Kidney capillary endothelial cell (primary cell): ENCODE data around the gene DOK3.

Source experiments
- DNase-seq: peaks from one replicate; pipeline ENCODE4 v3.0.0-alpha.2; 2018; ENCODE audit warnings: low spot score

DOK3 gene

DNA sequence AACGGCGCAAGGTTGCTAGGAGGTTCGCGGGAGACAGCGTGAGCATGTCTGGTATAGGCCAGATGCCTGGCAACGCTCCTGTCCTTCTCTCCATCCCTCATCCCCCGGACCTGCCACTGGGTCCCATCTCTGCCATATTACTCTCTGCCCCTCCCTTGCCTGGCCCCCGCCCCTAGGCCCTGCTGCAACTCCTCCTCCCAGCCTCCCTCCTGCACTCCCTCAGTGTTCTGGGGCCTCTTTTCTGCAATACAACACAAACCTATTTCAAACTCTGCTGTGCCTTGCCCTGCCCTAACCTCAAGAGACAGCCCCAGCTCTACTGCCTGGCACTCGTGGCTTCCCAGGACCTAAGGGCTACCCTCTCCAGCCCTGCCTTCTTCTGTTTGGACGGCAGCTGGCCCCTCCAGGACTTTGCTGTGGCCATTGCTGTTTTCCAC is 27.2 kb downstream of the DOK3 start:
- DNase-seq: no peak

DNA sequence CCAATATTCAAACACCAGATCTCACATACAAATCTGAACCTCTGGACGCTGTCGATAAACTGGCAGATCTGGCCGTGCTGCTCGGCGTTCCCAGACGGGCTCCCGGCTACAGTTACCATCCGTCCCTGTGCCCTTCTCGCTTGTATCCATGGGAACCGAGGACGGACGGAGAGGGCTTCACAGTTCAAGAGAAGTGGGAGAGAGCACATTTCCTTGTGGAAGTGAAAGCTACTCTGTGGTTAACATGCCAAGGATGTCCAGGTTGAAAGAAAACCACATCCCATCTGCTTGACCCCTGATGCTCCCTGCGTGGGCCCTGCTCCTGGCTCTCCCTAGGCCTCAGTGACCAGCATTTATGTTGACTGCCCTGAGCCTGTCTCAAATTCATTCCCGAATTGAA is 29.9 kb downstream of the DOK3 start:
- no peak for DNase-seq

DNA sequence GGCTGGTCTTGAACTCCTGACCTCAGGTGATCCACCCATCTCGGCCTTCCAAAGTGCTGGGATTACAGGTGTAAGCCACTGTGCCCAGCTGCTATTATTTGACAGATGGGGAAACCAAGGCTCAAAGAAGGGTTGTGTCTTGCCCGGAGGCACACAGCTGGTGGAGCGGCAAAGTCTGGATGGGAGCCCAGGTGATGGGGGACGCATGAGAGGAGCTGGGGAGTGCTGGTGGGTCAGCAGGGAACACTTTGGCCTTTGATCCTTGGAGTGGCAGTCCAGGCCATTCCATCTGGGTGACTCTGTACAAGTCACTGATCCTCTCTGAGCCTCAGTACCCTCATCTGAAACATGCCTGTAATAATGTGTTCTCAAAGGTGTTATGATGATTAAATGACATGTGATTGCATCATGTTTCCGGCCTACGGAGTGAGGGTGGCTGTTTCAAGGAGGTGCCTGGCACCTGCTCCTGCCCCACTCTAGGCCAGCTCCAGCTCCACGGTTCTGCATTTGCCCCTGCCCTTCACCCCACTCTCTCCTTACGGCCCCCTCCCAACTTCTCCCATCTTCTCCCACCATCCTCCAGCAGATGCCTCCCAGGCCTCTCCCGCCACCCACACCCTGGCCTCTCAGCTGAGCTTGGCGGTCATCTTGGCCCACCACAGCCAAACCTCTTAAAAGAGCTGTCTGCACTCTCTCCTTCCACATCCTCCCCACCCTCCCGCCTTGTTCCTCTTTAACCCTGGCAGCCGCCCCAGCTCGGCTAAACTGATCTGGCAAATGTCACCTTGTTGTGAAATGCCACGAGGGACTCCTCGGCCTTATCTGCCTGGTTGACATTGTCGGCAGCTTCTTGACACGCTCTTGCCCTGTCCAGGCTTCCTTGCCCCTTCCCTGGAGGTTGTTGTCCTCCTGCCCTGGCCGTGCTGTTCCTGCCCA is 30.6 kb downstream of the DOK3 start:
- no peak for DNase-seq

DNA sequence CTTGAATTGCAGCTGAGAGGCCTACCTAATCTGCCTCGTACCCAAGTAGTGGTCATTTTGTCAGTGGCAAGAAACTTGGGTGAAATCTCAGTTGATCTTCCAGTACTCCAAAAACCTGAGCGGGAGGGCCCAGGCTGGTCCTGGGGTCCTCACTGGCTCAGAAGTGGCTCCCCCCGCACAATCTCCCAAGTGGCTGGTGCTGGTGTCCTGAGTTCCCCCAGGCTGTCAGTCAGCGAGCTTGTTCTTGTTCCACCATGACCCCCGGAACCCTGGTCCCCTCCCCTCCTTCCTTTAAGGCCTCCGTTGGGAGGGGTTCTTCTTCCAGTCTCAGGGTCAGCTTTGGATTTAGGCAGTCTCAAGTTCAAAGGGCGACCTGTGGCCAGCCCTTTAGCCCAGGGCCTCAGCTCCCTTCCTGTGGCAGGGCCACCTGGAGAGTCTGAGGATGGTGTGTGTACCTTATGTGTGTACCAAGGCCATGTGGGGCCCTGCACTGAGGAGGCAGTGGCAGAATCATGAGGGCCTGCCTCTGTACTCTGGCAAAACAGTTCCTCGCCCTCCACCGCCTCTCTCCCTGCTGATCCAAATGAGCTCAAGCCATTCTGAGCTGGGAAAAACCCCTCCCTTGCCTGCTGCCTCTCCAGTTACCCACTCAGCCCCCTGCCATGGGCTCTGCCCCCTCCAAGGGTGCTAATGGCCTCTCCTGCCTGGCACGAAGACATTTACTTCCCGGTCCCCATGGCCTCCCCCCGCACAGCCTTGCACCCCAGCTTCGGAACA is 31.7 kb downstream of the DOK3 start:
- DNase-seq: no peak

DNA sequence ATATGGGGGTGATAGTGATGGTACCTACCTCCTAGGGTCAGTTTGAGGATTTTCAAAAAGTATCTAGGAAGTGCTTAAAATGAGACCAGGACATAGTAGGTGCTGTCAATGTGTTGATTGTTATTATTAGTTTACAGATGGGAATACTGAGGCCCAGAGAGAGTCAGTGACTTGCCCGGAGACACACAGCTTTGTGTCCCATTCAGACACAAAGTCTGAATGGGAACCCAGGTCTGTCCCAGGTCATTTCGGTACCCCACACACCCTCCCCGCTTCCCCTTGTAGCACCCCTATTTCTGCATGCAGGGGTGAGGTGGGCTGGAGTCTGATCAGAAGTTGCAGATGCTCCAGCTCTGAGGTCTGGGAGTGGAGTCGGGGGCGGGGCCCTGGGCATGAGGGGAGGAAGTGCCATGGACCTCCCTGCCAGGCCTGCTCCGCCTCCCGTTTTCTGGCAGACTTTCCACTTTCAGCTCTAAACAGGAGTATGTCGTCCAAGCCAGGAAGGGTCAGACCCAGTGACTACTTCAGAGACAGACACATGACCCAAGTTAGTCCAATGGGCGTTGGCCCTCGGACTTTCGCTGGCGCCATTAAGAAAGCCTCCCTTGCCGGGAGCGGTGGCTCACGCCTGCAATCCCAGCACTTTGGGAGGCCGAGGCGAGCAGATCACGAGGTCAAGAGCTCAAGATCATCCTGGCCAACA is 32.9 kb downstream of the DOK3 start:
- DNase-seq: no peak

DNA sequence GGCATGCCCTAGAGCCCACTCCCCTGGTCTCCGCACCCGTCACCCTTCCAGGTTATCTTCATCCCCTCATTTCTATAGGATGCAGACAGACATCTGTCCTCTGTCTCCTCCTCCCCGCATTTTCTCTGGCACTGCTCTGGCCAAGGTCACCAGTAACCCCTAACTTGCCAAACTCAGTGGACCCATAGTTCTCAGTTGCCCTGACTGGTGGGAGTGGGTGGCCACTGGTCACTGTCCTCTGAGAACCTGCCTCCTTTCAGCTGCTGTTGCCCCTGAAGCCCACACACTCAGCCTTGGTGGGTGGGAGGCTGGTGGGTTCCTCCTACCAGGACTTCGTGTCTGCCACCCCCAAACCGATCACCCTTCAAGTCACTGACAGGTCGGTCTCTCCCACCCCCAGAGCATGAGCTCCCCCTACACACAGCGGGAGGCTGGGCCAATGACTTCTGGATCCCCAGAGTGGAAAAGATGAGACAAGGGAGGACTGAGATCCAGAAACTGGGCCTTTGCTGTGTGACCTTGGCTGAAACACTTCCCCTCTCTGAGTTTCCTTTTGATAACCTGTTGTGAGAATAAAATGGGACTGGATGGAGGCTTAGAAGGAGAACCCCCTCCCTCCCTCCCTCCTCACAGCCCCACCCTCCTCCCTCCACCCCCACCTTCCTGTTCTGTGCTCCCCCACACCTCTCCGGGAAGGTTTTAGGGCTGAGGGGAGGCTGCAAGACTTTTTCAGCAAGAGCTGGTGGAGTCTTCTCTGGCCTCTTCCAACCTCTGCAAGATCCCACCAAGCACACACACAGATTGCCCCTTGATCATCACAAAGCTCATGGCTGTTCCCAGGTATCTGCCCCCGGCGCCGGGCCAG is 33.8 kb downstream of the DOK3 start:
- no peak for DNase-seq

DNA sequence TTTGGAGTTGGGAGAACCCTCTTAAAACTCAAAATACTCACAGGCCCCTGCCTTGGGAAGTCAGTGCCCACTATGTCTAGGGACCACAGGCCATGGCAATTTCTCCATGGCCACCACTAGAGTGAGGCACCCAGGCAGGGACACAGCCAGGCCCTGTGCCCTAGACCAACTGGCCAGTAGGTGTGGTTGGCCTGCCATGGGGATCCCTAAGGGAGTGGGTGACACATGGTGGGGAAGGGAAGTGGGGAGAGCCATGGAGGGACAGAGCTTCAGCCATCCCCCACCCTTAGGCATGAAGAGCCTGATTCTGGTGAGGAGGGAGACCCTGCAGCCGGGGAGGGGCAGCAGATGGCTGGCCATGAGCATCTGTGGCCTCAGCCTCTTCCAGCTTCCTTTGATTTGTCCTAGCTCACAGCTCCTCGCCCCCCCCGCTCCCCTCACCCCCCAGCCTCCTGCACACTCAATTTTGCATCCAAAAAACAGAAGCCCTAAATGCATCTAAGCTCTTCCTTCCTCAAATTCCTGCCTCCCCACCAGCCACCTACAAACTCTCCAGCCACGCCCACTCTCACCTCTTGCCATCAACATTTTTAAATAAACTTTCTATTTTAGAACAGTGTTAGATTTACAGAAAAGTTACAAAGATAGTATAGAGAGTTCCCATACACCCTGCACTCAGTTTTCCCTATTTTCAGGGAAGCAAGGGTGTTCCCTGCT is 34.6 kb downstream of the DOK3 start:
- DNase-seq: no peak

DNA sequence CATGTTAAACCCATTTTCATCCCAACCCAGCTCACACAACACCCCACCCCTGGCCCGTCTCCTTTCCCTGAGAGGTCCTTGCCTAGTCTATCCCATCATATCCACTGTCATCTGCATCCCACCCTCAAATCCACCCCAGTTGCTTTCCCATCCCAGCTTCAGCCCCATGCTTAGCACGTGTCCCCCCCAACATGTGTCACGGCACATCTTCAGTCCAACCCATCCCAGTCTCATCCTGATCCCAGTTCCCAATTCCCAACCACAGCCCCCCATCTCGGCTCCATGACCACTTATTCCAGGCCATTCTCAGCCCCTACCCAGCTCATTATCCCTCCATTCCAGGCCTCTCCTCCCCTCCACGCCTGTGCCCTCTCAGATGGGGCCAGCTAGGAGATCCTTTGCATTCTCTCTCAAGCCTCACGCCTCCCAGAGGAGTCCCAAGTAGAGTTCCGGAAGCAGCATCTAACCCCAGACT is 35.6 kb downstream of the DOK3 start:
- no peak for DNase-seq

DNA sequence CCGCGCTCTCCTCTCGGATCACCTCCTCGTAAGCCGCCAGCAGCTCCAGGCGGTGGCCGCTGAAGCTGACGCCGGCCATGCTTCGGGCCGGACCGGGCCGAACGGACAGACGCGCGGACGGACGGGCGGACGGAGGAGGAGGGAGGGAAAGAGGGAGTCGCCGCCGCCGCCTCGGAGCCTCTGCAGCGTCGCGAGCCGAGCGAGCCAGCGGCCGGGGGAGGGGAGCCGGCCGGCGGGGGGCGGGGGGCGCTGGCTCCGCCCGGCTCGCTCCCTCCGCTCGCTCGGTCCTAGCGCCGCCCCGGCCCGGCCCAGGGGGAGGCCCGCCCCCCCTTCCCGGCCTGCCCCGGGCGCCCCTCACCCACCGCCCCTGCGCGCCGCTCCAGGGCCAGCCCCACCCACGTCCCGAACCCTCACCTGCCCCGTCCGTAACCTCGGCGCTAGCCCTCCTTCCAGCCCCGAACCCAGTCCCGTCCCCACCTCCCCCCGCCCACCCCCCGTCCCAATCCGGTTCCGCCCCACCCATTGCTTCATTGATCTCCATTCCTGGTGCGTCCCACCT is 36.1 kb downstream of the DOK3 start, which contains the start of gene DBN1:
Gene DBN1, minus strand, starts transcription at position 192 of the 559 bp plus-strand sequence. Its CDS starts 113 bp downstream, at position 79.
- peak; percentile 63 for DNase-seq

DNA sequence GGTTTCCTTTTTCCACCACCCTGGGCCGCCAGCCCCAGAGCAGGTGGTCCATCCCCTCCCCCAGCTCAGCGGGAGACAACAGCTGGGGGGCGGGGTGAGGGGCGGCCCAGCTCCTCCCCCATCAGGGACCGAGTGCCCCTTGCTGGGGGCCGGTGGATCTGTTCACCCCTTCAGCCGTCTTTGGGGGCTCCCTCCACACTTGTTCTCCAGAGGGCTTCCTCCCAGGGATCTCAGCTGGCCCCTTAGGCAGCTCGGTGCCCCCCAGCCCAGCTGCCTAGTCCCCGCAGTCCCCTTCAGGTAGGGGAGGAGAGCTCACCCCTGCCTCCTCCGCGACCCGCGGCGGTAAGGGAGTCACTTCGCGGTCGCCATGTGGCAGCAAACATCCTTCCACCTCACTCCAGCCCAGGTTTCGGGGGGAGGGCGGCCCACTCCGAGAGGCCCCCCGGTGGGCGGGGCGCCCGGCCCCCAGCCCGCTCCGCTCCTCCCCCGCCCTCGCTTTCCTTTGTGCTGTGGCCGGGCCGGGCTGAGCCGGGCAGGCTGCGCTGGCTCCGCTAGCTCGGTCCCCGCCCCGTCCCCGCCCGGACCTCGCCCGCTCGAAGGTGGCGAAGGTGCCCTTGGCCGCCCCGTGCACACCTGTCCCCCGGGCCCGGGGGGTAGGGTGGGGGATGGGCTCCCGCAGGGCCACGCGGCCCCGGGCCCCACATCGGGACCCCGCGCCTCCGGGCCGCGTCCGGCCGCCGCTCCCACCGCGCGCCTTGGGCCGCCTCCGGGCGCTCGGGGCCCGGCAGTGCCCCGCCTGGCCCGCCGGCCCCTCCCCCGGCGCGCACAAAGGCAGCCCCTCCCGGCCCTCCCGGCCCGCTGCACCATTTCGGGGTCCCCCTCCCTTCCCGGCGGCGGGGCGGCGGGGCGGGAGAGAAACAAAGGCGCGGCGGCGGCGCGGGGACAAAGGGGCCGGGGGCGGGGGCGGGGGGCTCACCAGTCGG is 36.9 kb downstream of the DOK3 start:
- DNase-seq: no peak

DNA sequence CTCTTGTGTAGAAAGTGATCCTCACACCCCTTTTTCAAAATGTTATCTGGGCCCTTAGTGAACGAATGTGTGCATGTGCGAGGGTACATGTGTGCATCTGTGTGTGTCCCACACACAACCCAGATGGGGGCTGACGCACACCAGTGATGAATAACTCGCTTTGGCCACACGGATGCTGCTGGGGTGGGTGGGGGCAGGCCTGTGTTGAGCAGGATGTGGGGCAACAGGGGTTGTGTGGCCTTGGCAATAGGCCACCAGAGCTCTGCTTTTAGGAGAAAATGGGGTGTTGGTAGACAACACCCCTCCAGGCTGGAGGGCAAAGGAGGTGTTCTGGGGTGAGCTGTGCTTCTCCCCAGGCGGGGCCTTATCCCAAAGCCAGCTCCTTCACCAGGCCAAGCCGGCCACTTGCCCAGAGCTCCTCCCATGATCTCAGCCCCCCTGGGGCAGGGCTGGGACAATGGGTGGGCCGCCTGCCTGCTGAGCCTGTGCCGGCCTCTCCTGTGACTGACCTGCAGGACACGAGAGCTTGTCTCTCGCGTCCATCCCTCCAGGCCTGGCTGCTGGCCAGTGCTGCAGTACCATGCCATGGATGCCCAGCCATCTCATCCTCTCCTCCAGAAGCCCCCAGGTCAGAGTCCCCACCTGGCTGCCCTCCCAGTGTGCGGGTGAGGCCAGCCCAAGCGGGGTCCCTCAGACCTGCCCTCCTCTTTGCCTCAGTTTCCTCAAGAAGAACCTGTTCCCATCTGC is 37.8 kb downstream of the DOK3 start:
- DNase-seq: no peak

DNA sequence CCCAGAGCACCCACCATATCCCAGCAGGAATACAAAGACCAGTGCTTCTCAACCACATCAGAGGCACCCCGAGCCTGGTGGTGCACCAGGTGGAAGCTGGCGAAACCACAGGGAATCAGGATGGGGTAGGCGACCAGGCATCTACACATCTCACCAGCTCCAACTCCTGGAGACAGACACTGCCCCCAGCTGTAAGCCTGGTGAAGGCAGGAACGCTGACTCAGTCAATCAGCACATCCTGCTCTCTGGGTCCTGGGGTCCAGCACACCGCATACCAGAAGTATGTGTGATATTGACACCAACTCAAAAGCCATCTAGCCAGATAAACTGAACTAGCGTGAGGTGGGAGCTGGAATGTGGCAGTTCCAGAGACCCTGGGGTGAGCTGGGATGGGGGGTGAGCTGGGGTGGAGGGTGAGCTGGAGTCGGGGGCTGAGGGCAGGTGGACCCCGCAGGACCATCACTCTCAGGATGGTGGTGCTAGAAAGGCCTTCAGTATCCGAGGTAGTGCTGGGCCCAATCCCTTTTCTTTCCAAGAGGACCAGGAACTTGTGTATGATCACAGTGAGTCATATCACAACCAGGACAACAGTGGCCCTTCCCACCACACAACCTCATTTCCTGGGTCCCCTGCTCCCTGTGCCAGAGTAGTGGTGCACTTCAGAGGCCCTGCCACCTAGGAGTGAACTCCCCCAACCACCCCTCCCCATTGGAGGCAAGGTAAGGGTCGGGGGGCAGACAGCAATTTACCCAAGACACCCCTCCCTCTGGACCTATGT is 38.7 kb downstream of the DOK3 start:
- peak; percentile 59 for DNase-seq

DNA sequence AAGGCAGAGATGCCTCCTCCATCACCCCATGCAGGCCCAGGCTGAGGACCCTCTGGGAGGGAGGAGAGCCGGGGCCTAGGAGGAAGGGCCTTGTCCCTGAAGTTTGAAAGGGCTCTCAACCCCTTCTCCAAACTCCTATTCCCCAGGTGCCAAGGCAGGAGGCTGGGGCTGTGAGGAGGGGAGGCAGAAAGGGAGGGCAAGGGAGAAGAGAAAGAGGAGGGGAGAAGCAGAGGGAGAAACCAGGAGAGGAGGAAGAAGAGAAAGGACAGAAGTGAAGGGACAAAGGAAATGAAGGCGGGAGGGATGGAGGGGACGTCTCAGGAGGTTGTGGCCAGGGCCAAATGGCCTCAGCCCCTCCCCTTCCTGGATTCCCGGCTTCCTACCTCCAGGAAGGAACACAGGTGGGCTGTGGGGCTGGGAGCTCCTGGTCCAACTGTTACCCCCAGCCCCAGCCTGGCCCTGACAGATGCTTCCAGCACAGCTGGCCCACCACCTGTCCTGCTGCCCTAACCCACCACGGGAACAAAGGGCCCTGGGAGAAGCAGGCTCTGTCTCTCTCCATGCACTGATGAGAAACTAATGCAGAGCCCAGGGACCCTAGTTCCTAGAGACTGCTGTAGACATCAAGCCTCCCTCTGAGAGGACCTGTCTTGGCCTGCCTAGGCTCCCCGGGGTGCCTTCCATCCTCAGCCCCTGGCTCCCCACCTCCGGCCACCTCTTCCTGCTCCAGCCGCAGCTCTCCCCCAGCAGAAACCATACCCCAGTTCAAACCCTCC is 39.7 kb downstream of the DOK3 start:
- DNase-seq: no peak

DNA sequence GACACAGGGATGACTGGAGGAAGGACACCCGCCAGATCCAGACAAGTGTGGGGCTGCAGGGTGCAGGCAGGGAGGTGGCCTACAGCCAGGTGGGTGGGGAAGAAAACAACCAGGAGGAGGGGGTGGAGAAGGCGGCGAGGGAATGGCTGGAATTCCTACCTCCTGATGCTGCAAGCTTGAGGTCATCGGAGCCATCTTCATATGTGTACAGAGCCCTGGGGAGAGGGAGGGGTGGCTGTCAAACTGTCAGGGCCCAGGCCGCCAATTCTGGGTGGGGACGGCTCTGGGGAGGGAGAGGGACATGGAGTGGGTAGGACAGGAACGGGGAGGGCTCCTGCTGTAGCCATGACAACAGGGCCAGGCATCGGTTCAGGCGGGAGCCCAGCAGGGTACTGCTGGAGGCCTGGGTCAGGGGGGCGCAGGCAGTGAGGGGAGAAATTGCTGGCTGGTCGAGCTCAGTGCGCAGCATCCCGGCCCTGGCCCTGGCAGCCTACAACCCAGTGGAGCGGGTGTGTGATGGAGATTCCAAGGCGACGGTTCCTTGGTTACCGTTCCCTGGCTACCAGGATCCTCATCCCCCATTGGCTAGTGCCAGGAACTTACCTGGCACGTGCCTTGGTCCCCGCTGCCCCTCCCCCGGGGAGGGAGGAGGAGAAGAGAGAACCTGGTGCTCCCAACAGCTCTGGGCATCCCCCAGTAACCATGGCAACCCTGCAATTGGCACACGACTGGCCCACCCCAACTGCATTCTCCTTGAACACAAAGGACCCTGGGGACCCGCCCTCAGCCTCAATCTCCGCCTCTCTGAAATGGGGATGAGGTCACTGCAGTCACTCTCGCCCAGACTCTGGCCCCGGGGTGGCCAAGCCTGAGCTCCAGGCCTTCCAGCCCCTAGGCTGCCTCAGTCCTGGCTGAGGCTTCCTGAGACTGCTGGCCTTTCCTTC is 40.7 kb downstream of the DOK3 start:
- no peak for DNase-seq

DNA sequence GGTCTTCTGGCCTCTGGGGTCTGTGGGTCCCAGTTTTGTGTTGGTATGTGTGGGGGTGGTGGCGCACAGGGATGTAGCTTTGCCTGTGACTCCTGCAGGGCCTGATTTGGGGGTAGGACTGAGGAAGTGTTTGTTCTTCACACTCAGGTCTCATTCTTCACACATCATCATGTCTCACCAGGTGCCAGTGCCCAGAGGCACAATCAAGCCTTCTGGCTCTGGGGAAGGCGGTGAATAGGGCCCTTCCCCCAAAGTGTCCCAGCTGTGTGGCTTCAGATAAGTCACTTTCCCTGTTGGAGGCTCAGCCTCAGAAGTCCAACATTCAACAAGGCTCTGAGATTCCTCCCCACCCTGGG is 41.3 kb downstream of the DOK3 start:
- DNase-seq: no peak

DNA sequence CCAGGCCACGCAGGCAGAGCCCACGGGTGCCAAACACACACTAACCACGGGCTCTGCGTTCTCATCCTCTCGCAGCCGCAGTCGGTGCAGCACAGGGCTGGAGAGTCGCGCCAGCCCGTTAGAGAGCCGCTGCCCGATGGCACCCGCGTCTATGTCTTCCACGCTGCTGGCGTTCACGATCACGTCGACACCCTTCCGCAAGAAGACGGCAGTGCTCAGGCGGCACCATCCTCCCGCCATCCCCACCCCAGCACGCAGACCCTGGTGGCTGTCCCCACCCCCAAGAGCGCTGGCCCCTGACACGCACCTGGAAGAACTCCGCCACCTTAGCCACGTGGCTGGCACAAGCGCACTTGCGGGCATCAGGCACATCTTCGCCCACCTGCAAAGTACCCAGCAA is 42.2 kb downstream of the DOK3 start:
- DNase-seq: no peak
